ENCODE measurements around the gene DEK.

DNA sequence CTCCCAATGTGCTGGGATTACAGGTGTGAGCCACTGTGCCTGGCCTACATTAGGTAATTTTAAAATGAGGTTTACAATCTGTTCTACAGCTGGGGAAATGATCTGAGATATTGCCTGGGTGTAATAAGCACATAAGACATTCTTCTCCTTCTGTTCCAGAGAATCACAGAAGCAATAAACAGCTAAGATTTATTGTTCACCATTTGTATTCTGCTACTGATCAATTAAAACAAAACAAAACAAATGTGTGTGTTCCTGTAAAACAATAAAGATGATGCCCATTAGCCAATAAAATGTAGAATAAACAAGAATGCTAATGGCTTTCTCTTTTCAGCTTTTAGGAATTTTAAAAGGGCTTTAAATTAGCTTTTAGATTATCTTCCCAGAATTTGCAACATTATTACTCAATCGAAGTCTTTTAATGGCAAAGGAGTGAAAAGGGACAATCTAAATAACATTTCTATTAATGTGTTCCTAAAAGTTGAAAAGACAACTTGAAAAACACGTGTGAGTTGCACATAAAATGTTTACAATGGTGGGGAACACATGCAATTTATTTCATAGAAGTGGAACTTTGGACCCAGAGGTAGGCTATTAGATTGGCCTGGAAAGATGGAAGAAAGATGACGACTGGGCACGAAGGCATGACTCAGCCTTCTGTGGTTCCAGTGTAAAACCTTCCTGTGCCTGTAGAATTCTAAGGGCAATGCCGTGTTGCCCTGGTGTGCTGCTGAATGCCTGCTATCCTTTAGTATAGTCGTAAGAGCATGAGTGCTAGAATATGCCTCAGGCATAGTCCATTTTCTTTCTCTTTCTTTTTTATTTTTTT, 29.0 kb upstream of the DEK start:
- TF ChIP-seq, protein P1, sequence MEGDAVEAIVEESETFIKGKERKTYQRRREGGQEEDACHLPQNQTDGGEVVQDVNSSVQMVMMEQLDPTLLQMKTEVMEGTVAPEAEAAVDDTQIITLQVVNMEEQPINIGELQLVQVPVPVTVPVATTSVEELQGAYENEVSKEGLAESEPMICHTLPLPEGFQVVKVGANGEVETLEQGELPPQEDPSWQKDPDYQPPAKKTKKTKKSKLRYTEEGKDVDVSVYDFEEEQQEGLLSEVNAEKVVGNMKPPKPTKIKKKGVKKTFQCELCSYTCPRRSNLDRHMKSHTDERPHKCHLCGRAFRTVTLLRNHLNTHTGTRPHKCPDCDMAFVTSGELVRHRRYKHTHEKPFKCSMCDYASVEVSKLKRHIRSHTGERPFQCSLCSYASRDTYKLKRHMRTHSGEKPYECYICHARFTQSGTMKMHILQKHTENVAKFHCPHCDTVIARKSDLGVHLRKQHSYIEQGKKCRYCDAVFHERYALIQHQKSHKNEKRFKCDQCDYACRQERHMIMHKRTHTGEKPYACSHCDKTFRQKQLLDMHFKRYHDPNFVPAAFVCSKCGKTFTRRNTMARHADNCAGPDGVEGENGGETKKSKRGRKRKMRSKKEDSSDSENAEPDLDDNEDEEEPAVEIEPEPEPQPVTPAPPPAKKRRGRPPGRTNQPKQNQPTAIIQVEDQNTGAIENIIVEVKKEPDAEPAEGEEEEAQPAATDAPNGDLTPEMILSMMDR (IDR thresholded peaks at IDR 0.05), result no peak
- TF ChIP-seq POLR2A (IDR thresholded peaks at IDR 0.05), result no peak
